Pancreas (tissue), 10 donors: ENCODE measurements around the gene AGBL4. TPM values are rescaled to one million over a fixed set of nuclear protein-coding genes. Genes with fewer than 3 reads are reported as not detected.

ENCODE experiments used
- ATAC-seq, 4 donors: fragments of 200-7000 bp; cut with Tn5 transposase; one replicate each; pipeline versions ENCODE4 v1.8.0 to v1.9.1; 2020; ENCODE audit warnings: mild to moderate bottlenecking in 4 of 4, moderate library complexity in 4 of 4
- DNase-seq, 6 donors: peaks; one replicate each; pipeline ENCODE4 v3.0.0-alpha.2; 2020
- FAIRE-seq: peaks from 2 replicates; lab custom pipeline; 2012; peaks lifted over from hg19 to GRCh38; lab: Jason Lieb, UNC
- H3K27ac ChIP-seq, 4 donors: fragments of 200-600 bp; sonication (generic); 1 replicate in 3 of 4; 2 replicates in 1 of 4; pipeline versions ENCODE4 v1.5.0 to v1.8.0; 2020
- H3K27me3 ChIP-seq, 4 donors: fragments of 200-600 bp; one replicate each; pipeline ENCODE4 v1.8.0; 2021
- H3K36me3 ChIP-seq, 3 donors: fragments of 200-600 bp; sonication (generic) in 1 of 3; one replicate each; pipeline versions ENCODE4 v1.5.0 to v1.8.0; 2020 to 2021
- H3K4me1 ChIP-seq, 3 donors: fragments of 200-600 bp; one replicate each; pipeline ENCODE4 v1.8.0; 2021
- H3K4me3 ChIP-seq, 4 donors: fragments of 200-600 bp; sonication (generic) in 2 of 4; one replicate each; pipeline versions ENCODE4 v1.5.0 to v1.8.0; 2020 to 2021
- H3K9me3 ChIP-seq, 4 donors: fragments of 200-600 bp; one replicate each; pipeline ENCODE4 v1.8.0; 2021
- CTCF ChIP-seq, 4 donors: fragments of 200-600 bp; sonication (generic) in 3 of 4; IDR thresholded peaks; one replicate each; pipeline versions ENCODE4 v1.5.0 to v1.8.0; 2021; ENCODE audit warnings: antibody characterized with exemption in 4 of 4
- WGBS, 2 donors: extraction: QIAGEN DNeasy Blood & Tissue Kit; methylation state at CpG; one replicate each; pipeline ENCODE4 v1.1.7; 2013; 5-methylcytosine and 5-hydroxymethylcytosine counted together
- intact Hi-C, 3 donors: fragments of 100-400 bp; cut with DNase I; formaldehyde crosslinking; loops; one replicate each; pipeline versions ENCODE4 v1.11.1 to v1.14.2; 2022
- polyA plus RNA-seq, 2 donors: library from polyadenylated mRNA; stranded (reverse); fragments of 200-250 nt; gene quantifications; one replicate each; pipeline ENCODE4 v1.2.3, GENCODE V29; 2013
- total RNA-seq, 6 donors: library from RNA; stranded (reverse); fragmentation: NEBNext Ultra II Directional in 4 of 6; extraction: Animal tissue kit (Norgen Biotek cat#: 25700) in 4 of 6; gene quantifications; one replicate each; pipeline versions ENCODE4 v1.2.1 to v1.2.4, GENCODE V29; 2021 to 2023
- donor health status: healthy with polysubstance abuse.
- donor health status: DM: no; HTN: no; CAD: no; lungs with moderate emphysema.
- donor health status: DM: no; HTN: no; CAD: no.
- donor health status: control.
- donor health status: control.
- donor health status: Bipolar disorder and iron deficiency.
- donor health status: DM: yes; HTN: yes; CAD: no.
- donor health status: DM: no; HTN: no; CAD: no.
- donor health status: DM: no; HTN: no; CAD: no.
- donor health status: DM: yes; HTN: yes; CAD: no.

AGBL4 gene
- total and polyA plus RNA-seq, 8 donors = 0.15 to 1.2 (median 0.59) TPM

- intact Hi-C loops = no loop called here
- WGBS, 2 donors = 33 to 55% methylated on average over 2 of the region's 2 CpGs
Observed at GRCh38 chr1:49351768-49352167, 672.0 kb downstream of the AGBL4 start.

DNA sequence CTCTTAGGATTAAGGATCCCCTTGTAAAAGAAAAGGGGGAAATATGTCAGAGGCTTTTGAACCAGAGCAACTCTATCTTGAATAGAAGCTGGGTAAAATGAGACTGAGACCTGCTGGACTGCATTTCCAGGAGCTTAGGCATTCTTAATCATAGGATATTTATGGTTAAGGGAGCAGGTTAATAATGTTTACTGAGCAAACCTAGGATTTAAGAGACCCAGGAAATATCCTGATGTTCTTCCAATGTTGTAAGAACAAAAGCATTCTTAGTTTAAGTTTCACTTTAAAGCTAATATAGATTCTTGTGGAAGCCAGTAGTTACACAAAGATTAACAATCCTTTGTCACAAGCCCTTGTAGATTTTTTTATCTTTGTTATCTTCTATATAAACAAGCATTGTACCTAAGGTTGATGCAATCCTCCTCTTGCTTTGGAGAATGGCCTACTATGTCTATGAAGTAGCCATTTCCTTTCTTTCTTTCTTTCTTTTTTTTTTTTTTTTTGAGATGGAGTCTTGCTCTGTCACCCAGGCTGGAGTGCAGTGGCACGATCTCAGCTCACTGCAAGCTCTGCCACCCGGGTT is 676.9 kb downstream of the AGBL4 start:
- no peaks in the 10 kb centered on the region for H3K4me1 ChIP-seq
- no peak overlapping the region for H3K27ac ChIP-seq
- FAIRE-seq (no peak), DNase-seq (no peak), ATAC-seq (no peak)
- intact Hi-C loops = no loop called here
- no peaks in the 10 kb centered on the region for H3K9me3 ChIP-seq
- no peak overlapping the region for H3K4me3 ChIP-seq
- TF ChIP-seq CTCF (IDR thresholded peaks at IDR 0.05) = no peak
- H3K27me3 ChIP-seq = no peaks in the 10 kb centered on the region
- H3K36me3 ChIP-seq = no peaks in the 10 kb centered on the region
- 38 to 53% methylated on average over 2 of the region's 2 CpGs for WGBS, 2 donors

More at GRCh38 chr1:49351768-49352167, 672.0 kb downstream of the AGBL4 start:
- no peaks in the 10 kb centered on the region for H3K27me3 ChIP-seq
- no peaks in the 10 kb centered on the region for H3K9me3 ChIP-seq
- ATAC-seq (no peak), FAIRE-seq (no peak), DNase-seq (no peak)
- no peaks in the 10 kb centered on the region for H3K36me3 ChIP-seq
- H3K27ac ChIP-seq = no peak overlapping the region
- no peak overlapping the region for H3K4me3 ChIP-seq
- no peak for TF ChIP-seq CTCF (IDR thresholded peaks at IDR 0.05)
- no peaks in the 10 kb centered on the region for H3K4me1 ChIP-seq

DNA sequence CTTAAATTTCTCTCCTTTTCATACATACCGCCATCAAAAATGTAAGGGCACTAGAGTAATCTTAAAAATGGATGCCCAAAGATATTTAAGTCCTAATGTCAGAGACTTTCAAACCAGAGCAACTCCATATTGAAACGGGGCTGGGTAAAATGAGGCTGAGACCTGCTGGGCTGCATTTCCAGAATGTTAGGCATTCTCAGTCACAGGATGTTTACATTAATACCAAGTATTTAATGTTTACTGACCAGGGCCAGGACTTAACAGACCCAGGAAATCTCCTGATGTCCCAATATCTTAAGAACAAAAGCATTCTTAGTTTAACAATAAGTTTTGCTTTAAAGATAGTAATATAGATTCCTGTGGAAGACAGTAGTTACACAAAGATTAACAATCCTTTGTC is 683.2 kb downstream of the AGBL4 start:
- no peak overlapping the region for H3K27ac ChIP-seq
- WGBS, 2 donors = 73% methylated on average over 2 of the region's 2 CpGs
- no peak for FAIRE-seq
- H3K27me3 ChIP-seq = no peaks in the 10 kb centered on the region
- no peak for DNase-seq
- no peaks in the 10 kb centered on the region for H3K4me1 ChIP-seq
- no peaks in the 10 kb centered on the region for H3K9me3 ChIP-seq
- no peaks in the 10 kb centered on the region for H3K36me3 ChIP-seq
- no peak for TF ChIP-seq CTCF (IDR thresholded peaks at IDR 0.05)
- no peak for ATAC-seq
- intact Hi-C loops = no loop called here
- no peak overlapping the region for H3K4me3 ChIP-seq

GRCh38 chr1:49339043-49339442 is 684.7 kb downstream of the AGBL4 start:
- no peak for FAIRE-seq
- intact Hi-C loops = no loop called here

More at GRCh38 chr1:49339043-49339442, 684.7 kb downstream of the AGBL4 start:
- Histone ChIP-seq H3K36me3 (no peaks in the 10 kb centered on the region), H3K27ac (no peak overlapping the region), H3K4me3 (no peak overlapping the region), H3K27me3 (no peaks in the 10 kb centered on the region), H3K9me3 (no peaks in the 10 kb centered on the region), H3K4me1 (no peaks in the 10 kb centered on the region)
- ATAC-seq (no peak), DNase-seq (no peak)
- 58 to 63% methylated on average over 4 of the region's 4 CpGs for WGBS, 2 donors
- no peak for TF ChIP-seq CTCF (IDR thresholded peaks at IDR 0.05)
